ENCODE results near the gene LAMA5.

Gene LAMA5, protein sequence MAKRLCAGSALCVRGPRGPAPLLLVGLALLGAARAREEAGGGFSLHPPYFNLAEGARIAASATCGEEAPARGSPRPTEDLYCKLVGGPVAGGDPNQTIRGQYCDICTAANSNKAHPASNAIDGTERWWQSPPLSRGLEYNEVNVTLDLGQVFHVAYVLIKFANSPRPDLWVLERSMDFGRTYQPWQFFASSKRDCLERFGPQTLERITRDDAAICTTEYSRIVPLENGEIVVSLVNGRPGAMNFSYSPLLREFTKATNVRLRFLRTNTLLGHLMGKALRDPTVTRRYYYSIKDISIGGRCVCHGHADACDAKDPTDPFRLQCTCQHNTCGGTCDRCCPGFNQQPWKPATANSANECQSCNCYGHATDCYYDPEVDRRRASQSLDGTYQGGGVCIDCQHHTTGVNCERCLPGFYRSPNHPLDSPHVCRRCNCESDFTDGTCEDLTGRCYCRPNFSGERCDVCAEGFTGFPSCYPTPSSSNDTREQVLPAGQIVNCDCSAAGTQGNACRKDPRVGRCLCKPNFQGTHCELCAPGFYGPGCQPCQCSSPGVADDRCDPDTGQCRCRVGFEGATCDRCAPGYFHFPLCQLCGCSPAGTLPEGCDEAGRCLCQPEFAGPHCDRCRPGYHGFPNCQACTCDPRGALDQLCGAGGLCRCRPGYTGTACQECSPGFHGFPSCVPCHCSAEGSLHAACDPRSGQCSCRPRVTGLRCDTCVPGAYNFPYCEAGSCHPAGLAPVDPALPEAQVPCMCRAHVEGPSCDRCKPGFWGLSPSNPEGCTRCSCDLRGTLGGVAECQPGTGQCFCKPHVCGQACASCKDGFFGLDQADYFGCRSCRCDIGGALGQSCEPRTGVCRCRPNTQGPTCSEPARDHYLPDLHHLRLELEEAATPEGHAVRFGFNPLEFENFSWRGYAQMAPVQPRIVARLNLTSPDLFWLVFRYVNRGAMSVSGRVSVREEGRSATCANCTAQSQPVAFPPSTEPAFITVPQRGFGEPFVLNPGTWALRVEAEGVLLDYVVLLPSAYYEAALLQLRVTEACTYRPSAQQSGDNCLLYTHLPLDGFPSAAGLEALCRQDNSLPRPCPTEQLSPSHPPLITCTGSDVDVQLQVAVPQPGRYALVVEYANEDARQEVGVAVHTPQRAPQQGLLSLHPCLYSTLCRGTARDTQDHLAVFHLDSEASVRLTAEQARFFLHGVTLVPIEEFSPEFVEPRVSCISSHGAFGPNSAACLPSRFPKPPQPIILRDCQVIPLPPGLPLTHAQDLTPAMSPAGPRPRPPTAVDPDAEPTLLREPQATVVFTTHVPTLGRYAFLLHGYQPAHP (N-terminal part only)

DNA sequence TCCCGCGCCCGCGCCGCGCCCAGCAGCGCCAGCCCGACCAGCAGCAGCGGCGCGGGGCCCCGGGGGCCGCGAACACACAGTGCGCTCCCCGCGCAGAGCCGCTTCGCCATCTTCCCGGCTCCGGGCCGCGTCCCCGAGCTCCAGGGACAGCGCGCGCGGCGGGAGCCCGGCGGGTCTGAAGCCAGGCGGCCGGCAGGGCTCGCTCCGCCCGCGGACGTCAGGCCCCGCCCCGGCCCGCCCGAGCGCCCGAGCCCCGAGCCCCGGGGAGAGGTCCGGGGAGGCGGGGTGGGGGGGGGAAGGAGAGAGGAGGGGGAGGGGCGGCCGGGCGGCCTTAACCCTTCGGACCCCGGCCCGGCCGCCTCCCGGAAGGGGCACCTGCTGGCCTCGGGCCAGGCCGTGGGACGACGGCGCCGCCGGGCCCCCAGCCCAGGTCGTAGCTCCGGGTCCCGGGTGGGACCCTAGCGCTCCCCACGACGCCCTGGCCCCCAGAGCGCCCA lies at the start of gene LAMA5:
LAMA5 (minus strand) TSS at position 177 of the 497 bp plus-strand sequence; CDS start at position 110, 67 bp downstream.
- peak; percentile 70 for DNase-seq

DNA sequence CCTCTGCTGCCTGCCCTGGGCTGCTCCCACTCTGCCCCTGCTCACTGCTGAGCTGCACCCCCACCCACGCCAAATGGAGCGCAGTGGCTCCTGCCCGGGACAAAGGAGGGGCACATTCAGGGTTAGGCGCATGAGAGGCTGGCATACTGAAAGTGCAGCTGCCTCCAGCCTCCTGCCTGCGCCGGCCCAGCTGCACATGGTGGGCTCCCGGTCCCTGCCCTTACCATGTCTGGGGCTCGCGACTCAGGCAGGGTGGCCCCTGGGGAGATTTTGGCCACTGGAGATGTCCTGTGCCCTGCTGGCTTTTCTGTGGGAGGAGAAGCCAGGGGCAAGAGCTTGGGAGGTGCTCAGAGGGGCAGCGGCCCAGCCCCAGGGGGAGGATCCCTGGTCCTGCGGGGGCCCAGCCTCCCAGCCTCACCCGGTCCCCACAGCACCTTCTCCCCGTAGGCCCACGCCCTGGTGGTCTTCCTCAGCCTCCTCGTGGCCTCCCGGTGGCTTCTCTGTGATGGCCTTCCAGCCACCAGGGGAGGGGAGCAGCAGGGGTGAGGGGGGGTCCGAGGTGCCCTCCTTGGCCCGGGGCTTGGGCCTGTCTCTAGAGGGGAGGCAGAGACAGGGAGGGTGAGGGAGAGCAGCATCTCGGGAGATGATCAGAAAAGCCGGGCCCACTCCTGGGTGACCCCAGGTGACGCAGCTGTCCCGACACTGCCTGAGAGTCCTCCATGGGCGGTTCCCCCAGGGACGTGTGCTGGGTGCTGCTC lies 48.4 kb upstream of the LAMA5 start:
- DNase-seq: no peak

DNA sequence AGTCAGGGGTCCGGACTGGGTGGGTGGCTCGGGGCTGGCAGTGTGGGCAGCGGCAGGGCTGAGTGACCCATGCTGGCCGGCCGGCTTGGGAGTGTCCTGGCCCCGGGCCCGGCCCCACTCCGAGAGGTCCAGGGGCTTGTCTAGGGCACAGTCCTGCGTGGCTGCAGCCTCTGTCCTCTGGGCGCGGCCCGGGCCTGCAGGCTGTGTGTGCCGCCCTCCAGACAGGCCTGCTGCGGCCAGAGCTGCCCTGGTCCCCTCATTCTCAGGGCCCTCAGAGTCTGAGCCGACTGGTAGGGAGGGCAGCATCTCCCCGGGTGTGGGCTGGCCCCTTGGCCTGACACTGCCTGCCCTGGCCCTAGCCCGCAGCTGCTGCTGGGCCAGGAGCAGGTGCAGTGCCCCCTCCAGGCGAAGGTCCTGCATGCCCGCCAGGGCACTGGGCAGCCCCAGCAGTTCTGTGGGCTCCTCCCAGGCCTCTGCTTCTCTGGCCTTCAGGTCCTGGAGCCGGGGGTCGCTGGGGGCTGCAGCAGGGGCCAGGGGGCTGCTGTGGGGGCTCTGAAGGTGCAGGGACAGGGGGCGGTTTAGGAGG lies 46.9 kb upstream of the LAMA5 start:
- DNase-seq: no peak

DNA sequence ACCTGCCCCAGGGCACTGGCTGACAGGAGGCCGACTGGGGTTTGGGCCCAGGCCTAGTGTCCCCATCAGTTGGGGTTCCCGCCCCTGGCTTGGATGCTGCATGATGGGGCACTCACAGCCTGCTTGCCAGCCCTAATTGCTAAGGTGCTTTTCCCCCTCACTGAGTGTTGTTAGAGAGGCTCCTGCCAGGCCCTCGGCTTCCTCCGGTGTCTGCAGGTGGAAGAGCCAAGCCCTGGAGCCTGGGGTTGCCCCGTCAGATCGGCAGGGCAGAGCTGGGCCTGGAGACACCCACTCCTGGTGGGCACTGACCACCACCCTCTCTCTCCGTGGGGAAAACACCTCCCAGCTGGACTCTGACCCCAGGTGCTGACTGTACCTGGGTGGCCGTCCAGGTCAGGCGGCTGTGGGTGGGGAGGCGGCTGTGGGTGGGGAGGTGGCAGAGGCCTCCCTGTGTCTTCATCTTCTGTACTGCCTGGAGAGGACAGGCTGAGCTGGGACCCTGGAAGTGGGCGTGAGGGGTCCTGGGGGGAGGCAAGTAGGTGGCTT lies 46.0 kb upstream of the LAMA5 start:
- no peak for DNase-seq

DNA sequence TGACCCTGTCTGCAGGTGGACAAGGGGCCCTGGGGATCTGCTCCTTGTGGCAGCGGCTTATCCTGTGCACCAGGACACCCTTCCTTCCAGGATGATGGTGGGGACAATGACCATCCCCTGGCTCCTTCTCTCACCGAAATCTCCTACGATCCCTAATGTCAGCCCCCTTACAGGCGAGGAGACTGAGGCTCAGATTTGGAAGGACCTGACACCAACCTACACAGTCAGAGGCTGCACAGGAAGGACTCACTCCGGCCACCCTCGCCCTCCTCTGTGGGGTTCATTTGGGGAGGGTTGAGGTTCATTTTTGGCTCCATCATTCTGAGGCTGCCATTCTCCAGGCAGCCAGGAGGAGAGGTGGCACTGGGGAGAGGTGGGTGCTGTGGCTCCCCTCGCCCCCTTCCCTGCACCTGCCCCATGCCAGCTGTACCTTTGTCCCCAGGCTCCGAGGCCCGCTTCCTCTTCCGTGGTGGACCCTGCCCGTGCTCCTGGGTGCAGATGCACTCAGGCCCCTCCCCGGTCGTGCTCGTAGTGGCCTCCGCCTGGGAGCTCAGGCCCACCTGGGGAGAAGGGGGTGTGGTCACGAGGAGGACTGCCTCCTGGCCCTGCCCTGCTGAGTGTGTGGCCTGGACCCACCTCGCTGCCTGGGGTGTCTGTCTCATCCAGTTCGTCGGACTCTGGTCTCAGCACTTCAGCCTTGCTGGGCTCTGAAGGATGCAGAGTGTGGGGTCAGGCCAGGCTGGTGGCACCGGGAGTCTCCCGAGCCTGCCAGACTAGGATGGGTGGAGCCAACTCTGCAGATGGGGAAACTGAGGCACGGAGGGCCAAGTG lies 45.3 kb upstream of the LAMA5 start:
- peak; percentile 67 for DNase-seq

DNA sequence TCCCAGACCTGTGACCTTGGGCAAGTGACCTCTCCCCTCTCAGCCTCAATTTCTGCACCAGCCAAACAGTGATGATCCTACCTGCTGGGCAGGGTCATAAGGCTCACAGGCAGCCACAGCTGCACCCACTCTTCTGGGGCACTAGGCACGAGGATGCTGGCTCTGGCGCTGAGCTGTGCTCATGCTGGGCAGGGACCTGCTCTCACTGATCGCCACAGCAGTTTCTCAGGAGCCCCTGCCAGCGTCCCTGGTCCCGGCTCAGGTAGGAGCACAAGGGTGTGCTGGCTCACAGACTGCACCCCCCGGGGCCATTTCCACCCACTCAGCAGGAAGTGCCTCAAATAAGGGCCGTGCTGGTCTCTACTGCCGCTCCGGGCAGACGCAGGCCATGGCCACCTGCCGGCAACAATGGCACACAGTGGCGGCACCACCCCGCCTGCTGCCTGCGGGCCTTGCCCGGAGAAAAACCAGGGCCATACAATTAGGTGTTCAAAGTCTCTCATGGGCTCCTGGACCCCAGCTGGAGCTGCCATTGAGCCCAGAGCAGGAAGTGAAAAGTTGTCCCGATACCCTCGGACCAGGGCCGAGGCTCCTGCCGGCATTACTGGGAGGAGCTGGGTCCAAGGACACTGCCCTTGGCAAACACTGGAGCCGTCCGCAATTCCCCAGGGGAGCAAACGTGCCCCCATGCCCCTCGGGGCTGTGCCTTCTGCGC lies 44.5 kb upstream of the LAMA5 start:
- peak; percentile 74 for DNase-seq

DNA sequence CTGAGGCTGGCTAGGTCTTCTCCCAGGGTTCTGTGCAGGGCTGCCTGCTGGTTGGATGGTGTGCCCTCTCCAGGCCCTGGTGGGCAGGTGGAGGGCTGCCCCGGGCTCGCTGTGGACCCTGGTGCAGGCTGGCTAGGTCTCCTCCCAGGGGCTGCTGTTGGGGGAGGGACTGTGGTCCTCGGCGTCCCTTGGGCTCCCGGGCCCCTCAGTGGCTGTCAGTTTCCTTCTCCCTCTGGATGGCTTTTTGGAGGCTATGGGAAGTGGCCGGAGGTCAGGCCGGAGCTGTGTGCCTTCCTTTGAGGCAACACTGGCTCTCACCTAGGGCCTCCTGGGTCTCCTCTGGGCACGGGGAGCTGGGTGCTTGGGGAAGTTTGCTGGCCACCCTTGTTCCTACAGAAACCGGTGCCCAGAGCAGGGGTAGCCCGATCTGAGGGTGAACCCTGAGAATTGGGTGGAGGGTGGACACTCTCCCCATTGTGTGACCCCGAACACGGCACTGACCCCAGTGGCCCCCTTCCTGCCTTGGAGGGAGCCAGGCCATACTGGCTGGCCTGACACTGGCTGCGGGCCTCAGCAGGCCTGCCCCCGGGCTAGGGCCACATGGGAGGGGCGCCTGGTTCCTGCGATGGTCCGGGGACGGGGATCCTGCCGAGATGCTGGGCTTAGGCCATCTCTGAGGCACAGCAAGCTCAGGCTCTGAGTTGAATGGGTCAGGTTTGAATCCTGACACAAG lies 43.8 kb upstream of the LAMA5 start:
- DNase-seq: no peak

DNA sequence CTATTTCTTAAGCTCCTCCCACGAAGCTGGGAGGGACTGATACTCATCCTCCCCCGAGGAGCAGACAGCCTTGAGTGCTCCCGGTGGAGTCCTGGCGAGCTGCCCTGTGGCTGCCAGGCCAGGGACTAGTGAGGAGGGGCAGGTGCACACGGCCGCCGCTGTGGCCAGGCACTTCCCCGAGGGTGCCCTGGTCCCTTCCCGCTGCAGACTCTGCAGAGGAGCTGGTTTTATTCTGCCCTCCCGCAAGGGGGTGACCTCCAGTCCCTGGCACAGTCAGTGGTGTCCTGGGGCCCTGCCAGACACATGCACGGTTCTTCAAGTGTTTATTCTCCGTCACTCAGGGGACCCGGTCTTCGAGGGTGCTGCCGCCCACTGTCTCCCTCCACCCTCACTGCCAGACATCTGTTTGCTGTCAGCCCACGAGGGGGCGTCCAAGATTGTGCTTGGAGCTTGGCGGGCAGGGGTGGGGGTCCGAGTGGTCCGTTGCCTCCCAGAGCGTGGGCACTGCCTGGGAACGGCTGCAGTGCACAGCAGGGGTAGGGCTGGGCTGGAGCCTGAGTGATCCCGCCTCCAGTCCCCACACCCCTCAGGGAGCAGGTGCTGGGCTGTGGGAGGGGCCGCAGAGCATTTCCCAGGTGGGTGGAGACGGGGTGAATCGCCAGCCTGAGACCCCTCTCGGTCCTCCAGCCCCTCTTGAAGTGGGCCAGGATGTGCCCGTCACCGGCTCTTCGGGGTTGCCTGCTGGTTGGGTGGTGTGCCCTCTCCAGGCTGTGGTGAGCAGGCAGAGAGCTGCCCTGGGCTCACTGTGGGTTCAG lies 43.0 kb upstream of the LAMA5 start:
- DNase-seq: peak; percentile 76

DNA sequence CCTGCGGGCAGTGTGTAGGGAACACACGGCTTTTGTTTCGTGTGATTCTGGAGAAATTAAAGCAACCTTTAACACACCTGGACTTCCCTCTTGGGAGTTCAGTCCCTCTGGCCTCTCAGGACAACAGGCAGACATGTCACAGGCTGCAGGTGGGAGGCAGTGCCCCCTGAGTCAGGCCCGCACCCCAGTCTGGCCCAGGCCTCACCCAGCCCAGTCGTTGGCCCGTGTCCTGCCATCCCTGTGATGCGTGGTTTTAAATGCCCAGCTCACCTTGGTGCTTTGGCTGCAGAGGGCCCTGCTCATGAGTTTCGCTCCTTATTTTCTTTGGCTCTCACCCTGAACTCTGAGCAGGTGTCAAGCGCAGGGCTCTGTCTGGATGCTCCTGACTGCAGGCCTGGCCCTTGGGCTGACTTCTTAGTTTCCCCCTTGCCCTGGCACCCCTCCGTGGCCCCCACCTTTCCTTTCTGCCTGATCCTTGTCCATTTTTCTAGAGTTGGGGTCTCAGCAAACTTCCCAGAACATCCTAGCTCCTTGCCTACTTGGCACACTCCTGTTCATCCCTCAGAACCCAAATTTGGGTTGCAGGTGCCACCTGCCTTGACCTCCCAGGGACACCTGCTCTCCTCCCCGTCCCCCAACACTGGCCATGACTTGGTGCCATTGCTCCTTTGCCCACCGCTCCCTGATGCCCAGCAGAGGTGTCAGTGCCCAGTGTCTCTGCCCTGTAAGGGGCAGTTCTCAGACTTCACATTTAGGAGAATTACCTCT lies 42.2 kb upstream of the LAMA5 start:
- DNase-seq: no peak

DNA sequence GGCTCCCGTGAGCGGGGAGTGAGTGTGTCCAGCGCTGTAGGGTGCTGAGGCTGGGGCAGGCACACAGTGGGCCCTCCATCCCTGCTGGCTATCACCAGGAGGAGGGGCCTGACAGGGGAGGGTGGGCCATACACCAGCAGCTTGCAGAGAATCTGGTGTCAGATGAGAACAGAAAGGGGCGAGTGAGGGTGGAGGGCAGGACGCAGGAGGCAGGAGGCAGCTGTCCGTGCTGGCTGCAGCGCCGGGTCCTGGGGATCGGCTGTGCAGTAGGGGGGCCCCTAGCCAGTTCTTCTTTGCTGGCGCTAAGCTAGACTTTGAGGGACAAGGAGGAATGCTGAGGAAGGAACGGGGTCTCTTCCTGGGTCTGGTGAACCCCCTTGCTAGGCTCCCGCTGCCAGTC lies 41.5 kb upstream of the LAMA5 start:
- DNase-seq: no peak

DNA sequence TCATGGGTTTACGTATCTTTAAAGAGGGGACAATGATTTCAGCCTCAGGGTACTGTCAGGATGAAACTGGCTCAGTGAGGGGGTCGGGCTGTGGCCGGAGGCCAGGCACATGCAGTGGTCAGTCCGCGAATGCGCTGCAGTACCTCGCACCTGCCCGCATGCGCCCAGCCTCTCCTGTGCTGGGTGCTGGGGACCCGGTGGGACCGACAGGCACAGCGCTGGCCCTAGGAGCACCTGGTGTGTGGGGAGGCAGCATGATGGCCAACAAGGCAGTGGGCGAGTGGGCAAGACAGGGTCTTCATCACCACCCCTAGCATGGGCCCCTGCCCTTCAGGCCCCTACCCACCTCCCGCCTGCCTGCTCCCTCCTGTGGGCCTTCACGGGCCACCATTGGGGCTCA lies 40.9 kb upstream of the LAMA5 start:
- no peak for DNase-seq

DNA sequence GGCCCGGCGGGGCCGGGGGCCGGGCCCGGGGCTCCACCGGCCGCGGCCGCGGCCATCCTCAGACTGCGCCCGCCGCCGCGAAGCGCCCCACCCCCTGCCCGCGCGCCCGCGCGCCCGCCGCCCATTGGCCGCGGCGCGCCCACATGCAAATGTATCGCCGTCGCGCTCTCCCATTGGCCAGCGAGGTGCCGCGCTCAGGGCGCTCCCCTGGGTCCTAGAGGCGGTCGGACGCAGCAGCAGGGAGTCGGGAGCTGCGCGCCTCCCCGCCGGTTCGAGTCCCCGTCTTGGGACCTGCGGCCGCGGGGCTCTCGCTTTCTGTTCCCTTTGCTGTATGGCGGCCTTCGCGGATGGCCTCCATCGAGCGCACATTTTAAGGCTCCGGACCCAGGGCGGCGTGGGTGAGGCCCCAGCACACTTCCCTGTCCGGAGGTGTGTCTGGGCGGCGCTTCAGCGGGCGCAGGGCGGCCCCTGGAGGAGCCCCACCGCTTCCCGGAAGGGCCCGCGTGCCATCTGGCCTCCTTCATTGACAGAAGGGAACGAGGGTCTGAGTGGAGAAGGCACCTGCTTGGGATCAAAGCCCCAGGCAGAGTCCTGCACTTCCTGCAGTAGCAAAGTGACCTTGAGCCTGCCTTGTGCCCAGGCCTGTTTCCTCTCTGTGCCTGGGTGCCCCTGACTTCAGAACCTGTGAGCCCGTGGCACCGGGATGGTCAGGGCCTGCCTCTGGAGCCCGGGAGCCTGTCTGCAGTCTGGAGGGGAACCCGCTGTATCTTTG lies 40.3 kb upstream of the LAMA5 start, which contains the start of gene CABLES2:
CABLES2 (minus strand) TSS at position 65 of the 772 bp plus-strand sequence; CDS start at position 56, 9 bp downstream.
- peak; percentile 94 for DNase-seq

DNA sequence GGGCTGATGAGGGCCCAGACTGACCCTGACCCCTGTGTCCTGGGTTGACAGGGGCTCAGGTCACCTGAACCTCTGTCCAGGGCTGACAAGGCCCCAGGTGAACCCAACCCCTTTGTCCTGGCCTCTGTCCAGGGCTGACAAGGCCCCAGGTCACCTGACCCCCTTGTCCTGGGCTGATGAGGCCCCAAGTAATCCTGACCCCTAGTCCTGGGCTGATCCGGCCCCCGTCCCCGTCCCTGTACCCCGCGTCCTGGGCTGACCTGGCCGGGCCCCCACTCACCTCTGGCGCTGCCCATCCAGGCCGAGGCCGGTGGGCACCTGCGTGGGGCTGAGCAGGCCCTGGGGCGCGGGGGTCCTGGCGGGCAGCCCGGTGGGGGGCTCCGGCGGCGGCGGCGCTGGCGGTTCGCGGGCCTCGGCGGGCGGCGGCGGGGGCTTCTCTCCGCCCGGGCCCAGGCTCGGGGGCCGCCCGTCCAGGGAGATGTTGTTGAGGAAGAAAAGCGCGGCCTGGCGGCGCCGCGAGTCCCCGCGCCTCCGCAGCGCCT lies 39.6 kb upstream of the LAMA5 start:
- no peak for DNase-seq

DNA sequence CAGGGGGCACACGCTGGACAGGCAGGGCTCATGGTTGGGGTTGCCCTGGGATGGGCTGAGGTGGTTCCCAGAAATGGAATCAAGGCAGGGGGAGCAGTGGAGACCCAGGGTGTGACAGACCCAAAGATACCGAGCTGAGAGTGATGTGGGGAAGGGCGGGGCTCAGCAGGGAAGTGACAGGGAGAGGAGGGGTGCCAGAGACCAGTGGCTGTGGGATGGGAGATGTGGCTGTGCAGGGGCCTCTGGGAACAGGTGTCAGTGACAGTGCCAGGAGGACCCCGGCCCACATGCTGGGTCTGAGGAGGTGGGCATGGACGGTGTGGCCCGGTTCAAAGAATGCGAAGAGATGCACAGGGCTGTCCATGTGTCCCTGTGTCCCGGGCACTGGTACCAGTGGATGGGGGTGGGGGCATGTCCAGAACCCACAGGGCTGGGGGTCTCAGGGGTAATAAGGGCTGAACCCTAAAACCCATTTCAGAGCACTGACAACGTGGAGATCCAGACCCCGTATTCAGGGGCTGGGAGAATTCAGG lies 38.9 kb upstream of the LAMA5 start:
- DNase-seq: no peak

DNA sequence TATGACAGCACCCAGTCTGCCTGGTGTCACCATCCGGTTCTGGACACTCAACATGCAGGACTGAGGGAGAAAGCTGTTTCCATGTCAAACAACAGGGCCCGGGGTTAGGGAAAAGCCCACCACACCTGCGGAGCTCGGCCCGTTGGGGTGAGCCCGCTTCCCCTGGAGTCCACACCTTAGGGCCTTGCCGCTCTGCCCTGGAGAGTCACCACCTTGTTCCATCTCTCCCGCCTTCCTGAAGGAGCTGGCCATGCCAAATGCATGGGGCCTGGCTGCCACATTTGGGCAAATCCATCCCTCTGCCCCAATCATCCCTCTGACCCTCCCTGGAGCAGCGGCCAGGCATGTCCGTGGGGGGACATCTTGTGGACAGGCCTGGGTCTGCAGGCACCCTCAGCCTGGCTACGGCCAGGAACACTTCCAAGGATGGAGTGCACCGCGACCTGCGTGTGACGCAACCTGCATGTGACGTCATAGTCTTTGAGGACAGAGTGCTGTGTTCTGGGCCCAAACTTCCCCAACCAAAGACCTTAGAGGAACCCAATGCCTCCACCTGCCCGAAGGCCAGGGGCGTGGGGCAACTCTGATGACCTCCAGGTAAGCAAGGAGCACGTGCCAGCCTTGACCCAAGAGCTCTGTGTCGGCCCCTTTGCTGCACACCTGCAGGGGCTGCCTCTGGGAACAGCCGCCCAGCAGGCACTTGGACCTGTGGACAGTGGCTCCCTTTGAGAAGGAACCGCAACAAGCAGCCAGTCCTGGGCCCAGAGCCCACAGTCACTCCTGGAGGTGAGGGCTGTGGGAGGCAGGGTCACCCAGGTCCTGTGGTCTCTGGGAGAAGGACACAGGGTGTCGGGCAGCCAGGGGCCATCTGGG lies 38.2 kb upstream of the LAMA5 start:
- DNase-seq: peak; percentile 17
